ENCODE data around the gene IDNK. TPM values are rescaled to one million over a fixed set of nuclear protein-coding genes. Genes with fewer than 3 reads are reported as not detected.

Gene IDNK
- total RNA-seq, 1 donor from 2014 or later, result 3.6 TPM

GRCh38 chr9:83651558-83651957 lies 28.6 kb downstream of the IDNK start:
- H3K27me3 ChIP-seq (ENCODE audit: control insufficient read depth, insufficient read depth, low read length), result no peaks in the 10 kb centered on the region
- TF ChIP-seq CTCF (IDR thresholded peaks at IDR 0.05; ENCODE audit: insufficient read depth, low read length, poor library complexity, severe bottlenecking), result no peak
- no peak for DNase-seq (ENCODE audit: low read depth)
- H3K4me3 ChIP-seq (ENCODE audit: low read depth, low read length), result no peak overlapping the region
- no peaks in the 10 kb centered on the region for H3K36me3 ChIP-seq (ENCODE audit: control insufficient read depth, insufficient read depth, low read length)

GRCh38 chr9:83652433-83652832 lies 29.5 kb downstream of the IDNK start:
- DNase-seq (ENCODE audit: low read depth), result no peak
- TF ChIP-seq CTCF (IDR thresholded peaks at IDR 0.05; ENCODE audit: insufficient read depth, low read length, poor library complexity, severe bottlenecking), result no peak
- Histone ChIP-seq H3K27me3 (ENCODE audit: control insufficient read depth, insufficient read depth, low read length) (no peaks in the 10 kb centered on the region), H3K36me3 (ENCODE audit: control insufficient read depth, insufficient read depth, low read length) (no peaks in the 10 kb centered on the region), H3K4me3 (ENCODE audit: low read depth, low read length) (no peak overlapping the region)

- DNase-seq (ENCODE audit: low read depth), result no peak
- no peak for TF ChIP-seq CTCF (IDR thresholded peaks at IDR 0.05; ENCODE audit: insufficient read depth, low read length, poor library complexity, severe bottlenecking)
- no peaks in the 10 kb centered on the region for H3K36me3 ChIP-seq (ENCODE audit: control insufficient read depth, insufficient read depth, low read length)
- no peak overlapping the region for H3K4me3 ChIP-seq (ENCODE audit: low read depth, low read length)
- H3K27me3 ChIP-seq (ENCODE audit: control insufficient read depth, insufficient read depth, low read length), result no peaks in the 10 kb centered on the region
Observed at GRCh38 chr9:83655433-83655832, 32.5 kb downstream of the IDNK start.

DNA sequence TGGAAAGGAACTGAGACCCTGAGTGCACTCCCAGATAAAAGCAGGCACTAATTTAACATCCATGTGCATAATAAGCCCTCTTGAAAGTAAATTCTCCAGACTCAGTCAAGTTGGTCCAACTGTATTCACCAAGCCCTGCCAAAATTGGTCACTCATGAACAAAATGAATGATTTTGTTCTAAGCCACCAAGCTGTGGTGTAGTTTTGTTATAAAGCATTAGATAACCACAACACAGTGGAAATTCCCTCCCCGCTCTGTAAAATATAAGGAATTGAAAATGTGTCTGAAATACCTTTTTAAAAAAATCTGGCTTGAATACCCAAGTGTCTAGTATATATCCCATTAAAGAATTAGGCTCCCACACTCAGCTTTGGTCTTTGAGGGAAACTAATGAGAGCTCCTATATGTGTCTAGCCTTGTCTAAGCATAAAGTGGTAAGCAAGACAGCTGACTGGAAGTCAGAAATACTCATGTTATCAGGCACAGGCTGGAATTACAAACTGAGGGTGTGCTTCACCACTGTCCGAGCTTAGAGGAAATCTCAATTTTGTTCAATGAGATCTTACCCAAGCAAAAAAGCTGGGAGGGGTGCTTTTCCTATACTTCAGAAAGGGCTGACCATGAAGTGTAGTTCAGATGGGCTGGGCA lies 33.2 kb downstream of the IDNK start:
- no peak for DNase-seq (ENCODE audit: low read depth)
- Histone ChIP-seq H3K4me3 (ENCODE audit: low read depth, low read length) (no peak overlapping the region), H3K27me3 (ENCODE audit: control insufficient read depth, insufficient read depth, low read length) (no peaks in the 10 kb centered on the region), H3K36me3 (ENCODE audit: control insufficient read depth, insufficient read depth, low read length) (no peaks in the 10 kb centered on the region)
- TF ChIP-seq CTCF (IDR thresholded peaks at IDR 0.05; ENCODE audit: insufficient read depth, low read length, poor library complexity, severe bottlenecking), result no peak

DNA sequence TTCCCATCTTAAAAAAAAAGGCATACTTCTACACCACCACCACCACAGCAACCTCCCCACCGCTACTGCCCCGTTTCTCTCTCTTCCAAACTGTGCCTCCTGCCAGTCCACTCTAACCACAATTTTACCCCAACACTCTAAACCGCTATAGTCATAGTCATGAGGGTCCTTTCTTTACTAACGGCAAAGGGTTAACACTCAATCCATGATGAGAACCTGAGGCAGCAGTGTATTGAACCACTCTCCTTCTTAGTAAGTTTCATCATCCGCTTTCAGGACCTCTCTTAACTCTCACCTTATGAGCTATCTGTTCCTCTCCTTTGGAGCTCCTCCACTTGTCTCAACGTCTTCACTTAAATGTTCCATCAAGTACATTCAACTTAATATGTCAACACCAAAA lies 34.0 kb downstream of the IDNK start:
- no peaks in the 10 kb centered on the region for H3K36me3 ChIP-seq (ENCODE audit: control insufficient read depth, insufficient read depth, low read length)
- TF ChIP-seq CTCF (IDR thresholded peaks at IDR 0.05; ENCODE audit: insufficient read depth, low read length, poor library complexity, severe bottlenecking), result no peak
- H3K27me3 ChIP-seq (ENCODE audit: control insufficient read depth, insufficient read depth, low read length), result no peaks in the 10 kb centered on the region
- no peak for DNase-seq (ENCODE audit: low read depth)
- H3K4me3 ChIP-seq (ENCODE audit: low read depth, low read length), result no peak overlapping the region

GRCh38 chr9:83662933-83663332 lies 40.0 kb downstream of the IDNK start:
- DNase-seq (ENCODE audit: low read depth), result no peak
- no peak overlapping the region for H3K4me3 ChIP-seq (ENCODE audit: low read depth, low read length)
- no peaks in the 10 kb centered on the region for H3K27me3 ChIP-seq (ENCODE audit: control insufficient read depth, insufficient read depth, low read length)
- H3K36me3 ChIP-seq (ENCODE audit: control insufficient read depth, insufficient read depth, low read length), result no peaks in the 10 kb centered on the region
- TF ChIP-seq CTCF (IDR thresholded peaks at IDR 0.05; ENCODE audit: insufficient read depth, low read length, poor library complexity, severe bottlenecking), result no peak
